K562 (cell line): ENCODE data around the gene PIGC. TPM values are rescaled to one million over a fixed set of nuclear protein-coding genes. Genes with fewer than 3 reads are reported as not detected.

Source experiments
- ATF7 ChIP-seq: fragments of 450-650 bp; IDR thresholded peaks from 2 replicates; pipeline ENCODE4 v1.7.1; 2014; ENCODE audit warnings: mild to moderate bottlenecking, moderate library complexity
- EP300 ChIP-seq: IDR thresholded peaks from 2 replicates; pipeline ENCODE4 v1.6.1; 2012; ENCODE audit warnings: low read length, improper control_type of control experiment
- ESRRA ChIP-seq: fragments of 450-650 bp; IDR thresholded peaks from 2 replicates; pipeline ENCODE4 v1.6.1; 2014; ENCODE audit warnings: low read depth, mild to moderate bottlenecking, moderate library complexity, borderline replicate concordance
- ETV5 ChIP-seq: sonication (generic); formaldehyde crosslinking; IDR thresholded peaks from 2 replicates; pipeline ENCODE4 v1.4.0; 2020; ENCODE audit warnings: low read depth, mild to moderate bottlenecking, missing genetic modification reagents
- GTF2A2 ChIP-seq: IDR thresholded peaks from 2 replicates; pipeline ENCODE4 v1.6.1; 2016; ENCODE audit warnings: mild to moderate bottlenecking, missing genetic modification characterization, missing compliant biosample characterization
- NFXL1 ChIP-seq: fragments of 450-650 bp; formaldehyde crosslinking; IDR thresholded peaks from 2 replicates; pipeline ENCODE4 v1.4.0; 2021; ENCODE audit warnings: mild to moderate bottlenecking
- PHF21A ChIP-seq: fragments of 450-650 bp; IDR thresholded peaks from 2 replicates; pipeline ENCODE4 v1.6.1; 2017; ENCODE audit warnings: low read depth, borderline replicate concordance
- PML ChIP-seq: IDR thresholded peaks from 2 replicates; pipeline ENCODE4 v1.6.1; 2012; ENCODE audit warnings: low read length, inconsistent platforms
- POLR2AphosphoS2 ChIP-seq: IDR thresholded peaks from 2 replicates; pipeline ENCODE4 v1.6.1; 2012; ENCODE audit warnings: low read length, improper control_type of control experiment
- POLR2B ChIP-seq: fragments of 450-650 bp; IDR thresholded peaks from 2 replicates; pipeline ENCODE4 v1.6.1; 2018; ENCODE audit warnings: low read depth; ENCODE audit not compliant: partially characterized antibody
- PRMT5 ChIP-seq: sonication (generic); formaldehyde crosslinking; IDR thresholded peaks from 2 replicates; pipeline ENCODE4 v1.5.0; 2020; ENCODE audit warnings: missing genetic modification reagents
- RB1 ChIP-seq: fragments of 450-650 bp; IDR thresholded peaks from 2 replicates; pipeline ENCODE4 v1.6.1; 2017; ENCODE audit warnings: low read depth, mild to moderate bottlenecking
- RBM14 ChIP-seq: fragments of 200-400 bp; formaldehyde crosslinking; IDR thresholded peaks from 2 replicates; pipeline ENCODE4 v1.6.1; 2018; ENCODE audit warnings: low read depth, mild to moderate bottlenecking, low read length, moderate library complexity, borderline replicate concordance; ENCODE audit not compliant: insufficient read depth
- RERE ChIP-seq: sonication (generic); formaldehyde crosslinking; IDR thresholded peaks from 2 replicates; pipeline ENCODE4 v1.8.0; 2023; ENCODE audit warnings: missing genetic modification reagents, mild to moderate bottlenecking, borderline replicate concordance
- SIX5 ChIP-seq, 2 experiments: IDR thresholded peaks; 2 replicates each; pipeline ENCODE4 v1.6.1; 2011; ENCODE audit warnings: low read length in 2 of 2, borderline replicate concordance in 1 of 2, low read depth in 1 of 2, mild to moderate bottlenecking in 1 of 2, moderate library complexity in 1 of 2; ENCODE audit not compliant: insufficient read depth in 1 of 2
- SMARCA5 ChIP-seq: fragments of 450-650 bp; IDR thresholded peaks from 2 replicates; pipeline ENCODE4 v1.6.1; 2016
- TAF15 ChIP-seq: fragments of 200-400 bp; formaldehyde crosslinking; IDR thresholded peaks from 2 replicates; pipeline ENCODE4 v1.6.1; 2017; ENCODE audit warnings: mild to moderate bottlenecking, low read depth, low read length, moderate library complexity
- YBX1 ChIP-seq: fragments of 450-650 bp; IDR thresholded peaks from 2 replicates; pipeline ENCODE4 v1.7.1; 2016; ENCODE audit warnings: mild to moderate bottlenecking
- ZNF395 ChIP-seq: fragments of 200-800 bp; sonication (Bioruptor generic); IDR thresholded peaks from 2 replicates; pipeline ENCODE4 v1.6.1; 2017; ENCODE audit warnings: missing genetic modification characterization, missing compliant biosample characterization
- ZNF583 ChIP-seq: fragments of 250-450 bp; sonication (Bioruptor Pico); IDR thresholded peaks from 2 replicates; pipeline ENCODE4 v1.4.0; 2020
- ZNF589 ChIP-seq: fragments of 200-800 bp; sonication (Bioruptor generic); IDR thresholded peaks from 2 replicates; pipeline ENCODE4 v1.6.1; 2016; ENCODE audit warnings: low read depth, missing genetic modification characterization, missing compliant biosample characterization
- ZNF696 ChIP-seq: fragments of 250-450 bp; sonication (Bioruptor Pico); conservative IDR thresholded peaks from 2 replicates; pipeline ENCODE4 v1.4.0; 2020; ENCODE audit warnings: mild to moderate bottlenecking, moderate library complexity
- polyA plus RNA-seq, 8 experiments: library from polyadenylated mRNA; depleted of rRNA in 4 of 8; stranded (reverse) in 5 of 8; unstranded in 3 of 8; fragments of >200 nt; fragmentation: Nextera tagmentation in 2 of 8; fragmentation: Illumina TruSeq in 1 of 8; extraction: Ambion mirVana in 2 of 8; extraction: Trizol in 1 of 8; gene quantifications; 2 replicates each; pipeline versions ENCODE4 v1.2.1 to v1.2.3, GENCODE V29; 2011 to 2014; ENCODE audit warnings: inconsistent platforms in 1 of 8, missing spikeins in 1 of 8
- total RNA-seq, 7 experiments: library from RNA; depleted of rRNA in 6 of 7; stranded (reverse); fragments of >200 nt in 6 of 7; fragmentation: Illumina TruSeq in 2 of 7; extraction: Trizol in 2 of 7; gene quantifications; 2 replicates each; pipeline versions ENCODE4 v1.2.1 to v1.2.3, GENCODE V29; 2011 to 2021; ENCODE audit warnings: low replicate concordance in 1 of 7

The PIGC gene
- total and polyA plus RNA-seq, 9 of the 15 experiments (the other 6 are each of a cell fraction or from before 2014, with no cell fraction given), result 30.5 to 97.9 (median 54.7) TPM

- TF ChIP-seq RERE (CRISPR knock-in tag), result no peak
- peak; percentile 78; the same call in 1 of the 2 replicates for TF ChIP-seq ZNF395 (CRISPR knock-in tag)
- no peak for TF ChIP-seq POLR2B
- TF ChIP-seq NFXL1 (CRISPR knock-in tag), result no peak
- no peak for TF ChIP-seq PRMT5 (CRISPR knock-in tag)
- TF ChIP-seq ZNF696 (CRISPR knock-in tag), result no peak
- TF ChIP-seq ATF7, result 0 out of 2 replicates have a peak, but pooled peaks have one; percentile 34
- peak; percentile 23; the same call in 1 of the 2 replicates for TF ChIP-seq EP300
- no peak for TF ChIP-seq TAF15
- TF ChIP-seq RBM14, result no peak
- TF ChIP-seq GTF2A2 (tag), result 0 out of 2 replicates have a peak, but pooled peaks have one; percentile 24
- TF ChIP-seq ETV5 (CRISPR knock-in tag), result peak; percentile 37; the same call in 1 of the 2 replicates
- TF ChIP-seq SMARCA5, result no peak
- TF ChIP-seq RB1, result peak; percentile 69; the same call in 1 of the 2 replicates
- no peak for TF ChIP-seq PML
- 0 out of 2 replicates have a peak, but pooled peaks have one; percentile 9 for TF ChIP-seq ZNF583 (CRISPR knock-in tag)
- no peak for TF ChIP-seq ZNF589 (CRISPR knock-in tag)
- TF ChIP-seq ESRRA, result peak; percentile 56; the same call in 1 of the 2 replicates
- no peak for TF ChIP-seq PHF21A
- no peak for TF ChIP-seq YBX1
- TF ChIP-seq POLR2AphosphoS2, result no peak
- TF ChIP-seq SIX5 (IDR thresholded peaks at IDR 0.05; ENCODE audit: borderline replicate concordance in 1 of 2, insufficient read depth in 1 of 2, low read depth in 1 of 2, low read length in 2 of 2), result no peak
These were observed 6.0 kb upstream of the PIGC start (continued) for GRCh38 chr1:172449585-172450523.
